ENCODE results near the gene TNFRSF17.

TNFRSF17 gene

GRCh38 chr16:11994143-11995119 lies 29.4 kb downstream of the TNFRSF17 start:
- in situ Hi-C loops (cut with MboI; ENCODE audit: low pct_unique_long_range_greater_than_20kb, low sequenced_read_pairs): no loop called here
- peak; percentile 16 for DNase-seq

GRCh38 chr16:11996433-11997330 lies 31.7 kb downstream of the TNFRSF17 start:
- DNase-seq: no peak
- in situ Hi-C loops (cut with MboI; ENCODE audit: low pct_unique_long_range_greater_than_20kb, low sequenced_read_pairs): no loop called here

- no peak for DNase-seq
- in situ Hi-C loops (cut with MboI; ENCODE audit: low pct_unique_long_range_greater_than_20kb, low sequenced_read_pairs): no loop called here
Measured at GRCh38 chr16:12000032-12000431, 35.0 kb downstream of the TNFRSF17 start.

GRCh38 chr16:12002447-12003006 lies 37.5 kb downstream of the TNFRSF17 start:
- DNase-seq: no peak
- in situ Hi-C loops (cut with MboI; ENCODE audit: low pct_unique_long_range_greater_than_20kb, low sequenced_read_pairs): no loop called here

GRCh38 chr16:12006637-12007036 lies 41.6 kb downstream of the TNFRSF17 start:
- in situ Hi-C loops (cut with MboI; ENCODE audit: low pct_unique_long_range_greater_than_20kb, low sequenced_read_pairs): no loop called here
- DNase-seq: no peak

- in situ Hi-C loops (cut with MboI; ENCODE audit: low pct_unique_long_range_greater_than_20kb, low sequenced_read_pairs): no loop called here
- peak; percentile 33 for DNase-seq
Measured at GRCh38 chr16:12009462-12009861, 44.5 kb downstream of the TNFRSF17 start.

- in situ Hi-C loops (cut with MboI; ENCODE audit: low pct_unique_long_range_greater_than_20kb, low sequenced_read_pairs): no loop called here
- no peak for DNase-seq
Measured at GRCh38 chr16:12009922-12010321, 44.9 kb downstream of the TNFRSF17 start.

- in situ Hi-C loops (cut with MboI; ENCODE audit: low pct_unique_long_range_greater_than_20kb, low sequenced_read_pairs): no loop called here
- no peak for DNase-seq
Measured at GRCh38 chr16:12010388-12011251, 45.6 kb downstream of the TNFRSF17 start.

GRCh38 chr16:12011565-12011964 lies 46.6 kb downstream of the TNFRSF17 start:
- DNase-seq: no peak
- in situ Hi-C loops (cut with MboI; ENCODE audit: low pct_unique_long_range_greater_than_20kb, low sequenced_read_pairs): no loop called here

- DNase-seq: no peak
- in situ Hi-C loops (cut with MboI; ENCODE audit: low pct_unique_long_range_greater_than_20kb, low sequenced_read_pairs): no loop called here
Measured at GRCh38 chr16:12016291-12016947, 51.4 kb downstream of the TNFRSF17 start.

- in situ Hi-C loops (cut with MboI; ENCODE audit: low pct_unique_long_range_greater_than_20kb, low sequenced_read_pairs): no loop called here
- DNase-seq: no peak
Measured at GRCh38 chr16:12017558-12017957, 52.5 kb downstream of the TNFRSF17 start.
